Urothelium cell line (cell line): ENCODE measurements around the gene CMTM8.

ENCODE experiments used
- DNase-seq: peaks from one replicate; pipeline ENCODE4 v3.0.0; 2011; ENCODE audit warnings: low spot score, mixed read lengths
- FAIRE-seq: peaks from 2 replicates; lab custom pipeline; 2011; peaks lifted over from hg19 to GRCh38; lab: Jason Lieb, UNC

Gene CMTM8

DNA sequence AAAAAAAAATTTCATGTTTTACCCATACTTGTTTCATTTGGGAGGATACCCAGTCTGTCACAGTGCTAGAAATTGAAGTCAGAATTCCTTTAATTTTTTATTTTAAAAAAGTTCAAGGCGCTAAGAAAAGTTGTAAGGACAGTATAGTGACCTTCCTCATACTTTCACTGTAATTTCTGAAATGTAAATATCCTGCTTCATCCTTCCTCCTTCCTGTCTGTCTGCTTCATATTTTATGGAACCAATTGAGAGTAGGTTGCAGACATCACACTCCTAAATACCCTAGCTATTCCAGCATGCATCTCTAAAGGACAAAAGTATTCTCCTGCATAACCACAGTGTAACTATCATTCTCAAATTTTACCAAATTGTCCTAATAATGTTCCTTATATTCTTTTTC, 35.8 kb downstream of the CMTM8 start:
- no peak for FAIRE-seq

GRCh38 chr3:32275506-32275905, 37.0 kb downstream of the CMTM8 start:
- DNase-seq (no peak), FAIRE-seq (no peak)

More for the DNA sequence above, 35.8 kb downstream of the CMTM8 start:
- no peak for DNase-seq

- DNase-seq (no peak), FAIRE-seq (no peak)
Measured at GRCh38 chr3:32276279-32276841, 37.9 kb downstream of the CMTM8 start.

DNA sequence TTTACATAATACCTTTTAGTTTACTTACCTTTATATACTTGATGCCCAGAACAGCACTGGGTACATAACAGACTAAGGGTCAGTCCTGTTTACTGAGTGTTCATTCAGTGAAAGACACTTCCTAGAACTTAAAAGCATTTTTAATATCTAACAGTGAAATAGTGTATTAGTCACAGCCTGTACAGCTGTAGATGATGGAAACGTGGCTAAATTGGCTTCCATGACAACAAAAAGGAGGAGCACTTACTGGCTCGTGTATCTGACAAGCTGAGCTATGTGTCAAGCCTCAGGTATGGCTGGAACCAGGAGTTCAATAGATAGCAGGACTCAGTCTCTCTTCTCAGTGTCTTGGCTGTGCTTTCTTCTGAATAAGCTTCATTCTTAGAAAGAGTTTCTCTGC, 40.2 kb downstream of the CMTM8 start:
- DNase-seq (no peak), FAIRE-seq (no peak)

GRCh38 chr3:32280262-32280910, 41.9 kb downstream of the CMTM8 start:
- FAIRE-seq (no peak), DNase-seq (no peak)

GRCh38 chr3:32281570-32282106, 43.2 kb downstream of the CMTM8 start:
- DNase-seq (no peak), FAIRE-seq (no peak)

DNA sequence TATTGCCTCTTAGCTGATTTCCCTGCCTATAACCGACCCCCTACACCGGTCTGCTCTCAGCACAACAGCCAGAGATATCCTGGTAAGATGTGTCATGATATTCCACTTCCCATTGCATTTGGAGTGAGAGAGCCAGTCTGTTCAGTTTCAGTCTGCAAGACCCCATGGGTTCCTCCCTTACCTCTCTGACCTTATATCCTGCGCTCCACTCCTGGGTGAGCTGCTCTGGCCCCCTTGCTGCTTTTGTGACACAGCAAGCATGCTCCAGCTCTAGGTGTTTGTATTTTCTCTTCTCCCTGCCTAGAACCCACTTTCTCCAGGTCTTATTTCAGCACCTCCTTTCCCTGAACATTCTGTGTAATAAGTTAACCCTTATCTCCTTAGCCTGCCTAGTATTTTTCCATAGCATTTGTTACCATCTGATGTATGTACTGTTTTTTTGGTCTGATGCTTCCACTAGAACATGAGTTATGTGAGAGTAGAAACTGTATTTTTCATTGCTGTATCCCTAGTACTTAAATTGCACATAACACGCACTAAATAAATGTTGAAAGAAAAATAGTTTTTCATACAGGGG, 44.2 kb downstream of the CMTM8 start:
- DNase-seq: no peak
- no peak for FAIRE-seq

- FAIRE-seq (no peak), DNase-seq (no peak)
Measured at GRCh38 chr3:32283304-32283703, 44.8 kb downstream of the CMTM8 start.

DNA sequence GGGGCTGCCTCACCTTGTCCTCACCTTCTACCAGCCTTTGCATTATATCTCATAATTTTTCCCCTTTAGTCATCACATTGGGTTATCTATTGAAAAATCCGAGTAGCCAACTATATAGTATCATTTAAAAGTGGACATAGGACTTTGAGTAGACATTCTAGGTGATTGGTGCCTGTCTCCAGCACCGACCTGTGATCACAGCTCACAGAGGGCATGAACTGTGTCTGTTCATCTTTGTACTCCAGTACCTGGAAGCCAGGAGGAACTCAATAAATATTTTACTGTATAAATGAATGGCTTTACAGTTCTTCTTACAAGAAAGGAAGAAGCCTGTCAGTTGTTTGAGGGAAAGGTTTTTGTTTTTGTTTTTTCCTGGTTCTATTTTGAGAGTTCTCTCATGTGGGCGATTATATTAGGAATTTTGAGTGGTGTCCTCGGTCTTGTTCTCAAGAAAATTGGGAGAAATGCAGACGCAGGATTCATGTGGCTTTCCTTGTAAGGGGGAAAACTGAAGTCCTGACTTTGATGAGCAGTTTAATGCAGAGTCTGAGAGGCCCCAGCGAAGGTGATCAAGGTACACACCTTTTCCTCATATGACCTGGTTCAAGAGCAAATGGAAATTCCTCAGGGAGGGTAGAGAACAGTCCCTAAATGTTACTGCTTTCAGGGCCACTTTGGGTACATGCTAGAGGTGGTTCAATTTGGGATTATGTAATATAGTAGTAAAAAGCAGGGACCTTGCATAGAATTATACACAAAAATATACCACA, 46.1 kb downstream of the CMTM8 start:
- FAIRE-seq (no peak), DNase-seq (no peak)

DNA sequence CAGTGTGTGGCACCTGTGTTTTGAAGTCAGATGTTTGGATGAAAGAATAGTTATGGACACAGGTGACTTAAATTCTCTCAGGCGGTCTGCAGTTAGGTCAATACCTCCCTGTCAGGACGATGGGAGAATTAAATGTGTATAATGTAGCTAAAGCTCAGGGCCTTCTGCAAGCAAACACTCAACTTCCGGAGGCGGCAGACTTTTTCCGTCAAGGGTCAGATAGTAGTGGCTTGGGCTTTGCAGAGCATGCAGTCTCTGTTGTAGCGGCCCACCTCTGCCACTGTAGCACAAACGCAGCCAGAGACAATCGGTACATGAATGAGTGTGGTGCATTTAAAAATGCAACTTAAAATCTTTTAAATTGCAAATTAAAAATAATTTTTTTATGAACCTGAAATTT, 47.4 kb downstream of the CMTM8 start:
- no peak for DNase-seq
- no peak for FAIRE-seq

DNA sequence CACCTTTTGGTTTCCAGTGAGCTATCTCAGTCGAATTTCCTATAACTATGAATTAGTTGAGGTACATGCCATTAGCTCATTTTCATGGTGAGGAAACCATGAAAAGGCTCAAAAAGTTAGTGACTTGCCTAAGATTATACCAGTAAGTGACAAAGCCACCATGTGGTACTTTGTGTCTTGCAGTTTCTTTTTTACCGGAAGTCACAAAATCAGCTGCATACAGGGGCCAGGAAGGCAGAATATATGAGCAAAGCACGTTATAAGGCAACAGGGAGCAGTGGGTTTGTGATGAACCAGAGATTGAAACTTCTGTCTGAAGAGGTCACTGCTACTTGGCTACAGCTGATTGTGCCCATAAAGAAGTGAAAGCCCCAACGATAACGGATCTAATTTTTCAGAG, 50.3 kb downstream of the CMTM8 start:
- no peak for DNase-seq
- FAIRE-seq: no peak

GRCh38 chr3:32290619-32291018, 52.1 kb downstream of the CMTM8 start:
- no peak for DNase-seq
- FAIRE-seq: no peak

GRCh38 chr3:32292085-32292796, 53.8 kb downstream of the CMTM8 start:
- DNase-seq (no peak), FAIRE-seq (no peak)

- no peak for DNase-seq
- FAIRE-seq: no peak
Measured at GRCh38 chr3:32293903-32294302, 55.4 kb downstream of the CMTM8 start.

- DNase-seq: peak; percentile 81
- peak; percentile 42 for FAIRE-seq
Measured at GRCh38 chr3:32296251-32297204, 58.0 kb downstream of the CMTM8 start.

- no peak for DNase-seq
- FAIRE-seq: no peak
Measured at GRCh38 chr3:32297366-32297765, 58.9 kb downstream of the CMTM8 start.

GRCh38 chr3:32301426-32301825, 62.9 kb downstream of the CMTM8 start:
- FAIRE-seq (no peak), DNase-seq (no peak)

DNA sequence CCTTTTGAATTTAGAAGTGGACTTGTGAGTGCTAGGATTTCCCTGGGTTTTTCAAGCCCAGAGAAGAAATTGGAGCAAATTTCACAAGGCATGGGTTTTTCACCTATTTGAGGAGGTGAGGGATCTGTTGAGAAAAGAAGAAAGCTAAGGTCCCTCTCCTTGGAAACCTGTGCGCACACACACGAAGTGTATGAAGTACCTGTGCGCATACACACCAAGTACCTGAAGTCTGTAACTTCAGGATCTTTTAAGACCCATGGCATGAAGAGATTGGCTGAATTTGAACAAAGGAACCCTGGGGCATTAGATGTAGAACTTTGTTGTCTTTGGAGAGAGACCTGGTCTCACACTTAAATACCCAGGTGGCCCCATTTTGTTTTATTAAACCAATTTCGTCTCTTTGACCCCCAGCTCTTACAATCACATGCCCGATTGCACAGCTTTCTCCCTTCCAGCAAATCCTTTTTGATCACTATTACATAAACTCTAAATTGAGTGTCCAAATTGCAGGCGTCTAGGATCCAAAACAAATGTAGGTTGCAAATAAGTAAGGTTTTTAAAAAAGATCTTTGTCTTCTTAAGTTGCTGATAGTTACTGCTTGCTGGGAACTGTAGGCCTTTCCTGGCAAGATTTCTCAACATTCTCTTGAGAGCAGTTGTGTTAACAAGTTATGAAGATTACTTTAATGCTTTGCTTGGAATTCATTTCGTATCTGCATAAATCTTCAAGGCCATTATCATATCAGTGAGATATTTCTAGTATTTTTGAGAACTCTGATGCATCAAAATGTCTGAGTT, 64.3 kb downstream of the CMTM8 start:
- FAIRE-seq (no peak), DNase-seq (no peak)

GRCh38 chr3:32303399-32303747, 64.9 kb downstream of the CMTM8 start:
- DNase-seq (no peak), FAIRE-seq (no peak)
